Measurements from ENCODE around the gene DAD1. TPM values are rescaled to one million over a fixed set of nuclear protein-coding genes. Genes with fewer than 3 reads are reported as not detected.

The DAD1 gene
- total and polyA plus RNA-seq, 3 experiments from 2014 or later: 329 to 622 (median 353) TPM

Other genes with a start within 250 kb of the DAD1 start
- gene ABHD4, start 9.1 kb upstream of the DAD1 start, total RNA-seq: 10 to 100 TPM in 1 of 2 experiments, 1 to 10 TPM in 1; 8.4 to 11.4 TPM
- gene ABHD4, start 9.1 kb upstream of the DAD1 start, polyA plus RNA-seq: 13.7 TPM
- gene OR6J1, start 55.1 kb upstream of the DAD1 start, total RNA-seq: not detected
- gene OR6J1, start 55.1 kb upstream of the DAD1 start, polyA plus RNA-seq: not detected
- 100 to 1,000 TPM; 126 to 128 TPM for gene OXA1L, start 177.5 kb upstream of the DAD1 start, total RNA-seq
- gene OXA1L, start 177.5 kb upstream of the DAD1 start, polyA plus RNA-seq: 57.3 TPM
- under 1 TPM; 0.70 to 0.75 TPM for gene SLC7A7, start 226.2 kb upstream of the DAD1 start, total RNA-seq
- not detected for gene SLC7A7, start 226.2 kb upstream of the DAD1 start, polyA plus RNA-seq
- 100 to 1,000 TPM; 181 to 185 TPM for gene MRPL52, start 240.7 kb upstream of the DAD1 start, total RNA-seq
- 139 TPM for gene MRPL52, start 240.7 kb upstream of the DAD1 start, polyA plus RNA-seq
- 1 to 10 TPM; 1.4 to 1.7 TPM for gene MMP14, start 247.4 kb upstream of the DAD1 start, total RNA-seq
- not detected for gene MMP14, start 247.4 kb upstream of the DAD1 start, polyA plus RNA-seq